Neutrophil (primary cell): ENCODE results near the gene CAMK4.

ENCODE experiments used
- H3K27ac ChIP-seq: fragments of 200-600 bp; sonication (generic); 2 replicates; pipeline ENCODE4 v1.5.1; 2016; ENCODE audit warnings: mild to moderate bottlenecking, moderate library complexity
- H3K27me3 ChIP-seq: fragments of 200-600 bp; sonication (generic); 2 replicates; pipeline ENCODE4 v1.6.0; 2016; ENCODE audit warnings: mild to moderate bottlenecking
- H3K36me3 ChIP-seq: fragments of 200-600 bp; sonication (generic); 2 replicates; pipeline ENCODE4 v1.5.1; 2017
- H3K4me1 ChIP-seq, 2 experiments: fragments of 200-600 bp in 1 of 2; sonication (generic) in 1 of 2; 1 replicate in 1 of 2; 2 replicates in 1 of 2; pipeline versions ENCODE4 v1.5.1 to v1.6.1; 2013 to 2016; ENCODE audit warnings: low read depth in 1 of 2, low read length in 1 of 2, mild to moderate bottlenecking in 1 of 2, moderate library complexity in 1 of 2; ENCODE audit not compliant: control insufficient read depth in 1 of 2, insufficient read depth in 1 of 2
- H3K4me3 ChIP-seq, 2 experiments: fragments of 200-600 bp in 1 of 2; sonication (generic) in 1 of 2; 1 replicate in 1 of 2; 2 replicates in 1 of 2; pipeline ENCODE4 v1.5.1; 2013 to 2016; ENCODE audit warnings: low read depth in 1 of 2, low read length in 1 of 2, mild to moderate bottlenecking in 1 of 2, moderate library complexity in 1 of 2
- H3K9me3 ChIP-seq: fragments of 200-600 bp; sonication (generic); 2 replicates; pipeline ENCODE4 v1.5.1; 2016
- TF ChIP-seq, protein P1 (sequence below): fragments of 200-600 bp; sonication (generic); IDR thresholded peaks from 2 replicates; pipeline ENCODE4 v1.5.1; 2016; ENCODE audit warnings: antibody characterized with exemption

CAMK4 gene

DNA sequence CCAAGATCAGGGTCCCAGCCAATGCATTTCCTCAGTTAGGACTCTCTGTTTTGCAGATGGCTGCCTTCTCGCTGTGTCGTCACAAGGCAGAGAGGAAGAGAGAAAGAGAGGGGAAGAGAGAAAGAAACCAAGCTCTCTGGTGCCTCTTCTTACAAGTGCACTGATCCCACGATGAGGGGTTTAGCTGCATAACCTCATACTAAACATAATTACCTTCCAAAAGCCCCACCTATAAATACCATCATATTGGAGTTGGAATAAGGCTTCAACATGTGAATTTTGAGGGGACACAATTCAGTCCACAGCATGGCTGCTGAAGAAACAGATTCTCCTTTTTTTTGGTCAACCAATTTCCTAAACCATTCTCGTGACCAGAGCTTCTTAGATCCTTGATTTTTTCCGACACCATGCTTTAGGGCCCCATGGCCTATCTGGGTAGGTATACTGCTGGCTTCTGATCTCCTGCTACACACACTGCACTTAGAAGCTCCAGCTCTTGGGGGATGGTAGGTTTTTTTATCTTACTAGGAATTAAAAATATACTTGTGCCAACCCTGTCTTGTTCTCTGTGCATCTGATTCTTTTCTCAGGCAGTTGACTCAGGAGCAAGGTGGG, 5.1 kb downstream of the CAMK4 start:
- Histone ChIP-seq H3K36me3 (no peaks in the 10 kb centered on the region), H3K27ac (no peak overlapping the region), H3K9me3 (no peaks in the 10 kb centered on the region), H3K4me3 (no peak overlapping the region), H3K27me3 (peaks cover 37% of the 10 kb centered on the region), H3K4me1 (no peaks in the 10 kb centered on the region)
- TF ChIP-seq, protein P1, sequence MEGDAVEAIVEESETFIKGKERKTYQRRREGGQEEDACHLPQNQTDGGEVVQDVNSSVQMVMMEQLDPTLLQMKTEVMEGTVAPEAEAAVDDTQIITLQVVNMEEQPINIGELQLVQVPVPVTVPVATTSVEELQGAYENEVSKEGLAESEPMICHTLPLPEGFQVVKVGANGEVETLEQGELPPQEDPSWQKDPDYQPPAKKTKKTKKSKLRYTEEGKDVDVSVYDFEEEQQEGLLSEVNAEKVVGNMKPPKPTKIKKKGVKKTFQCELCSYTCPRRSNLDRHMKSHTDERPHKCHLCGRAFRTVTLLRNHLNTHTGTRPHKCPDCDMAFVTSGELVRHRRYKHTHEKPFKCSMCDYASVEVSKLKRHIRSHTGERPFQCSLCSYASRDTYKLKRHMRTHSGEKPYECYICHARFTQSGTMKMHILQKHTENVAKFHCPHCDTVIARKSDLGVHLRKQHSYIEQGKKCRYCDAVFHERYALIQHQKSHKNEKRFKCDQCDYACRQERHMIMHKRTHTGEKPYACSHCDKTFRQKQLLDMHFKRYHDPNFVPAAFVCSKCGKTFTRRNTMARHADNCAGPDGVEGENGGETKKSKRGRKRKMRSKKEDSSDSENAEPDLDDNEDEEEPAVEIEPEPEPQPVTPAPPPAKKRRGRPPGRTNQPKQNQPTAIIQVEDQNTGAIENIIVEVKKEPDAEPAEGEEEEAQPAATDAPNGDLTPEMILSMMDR, result no peak

DNA sequence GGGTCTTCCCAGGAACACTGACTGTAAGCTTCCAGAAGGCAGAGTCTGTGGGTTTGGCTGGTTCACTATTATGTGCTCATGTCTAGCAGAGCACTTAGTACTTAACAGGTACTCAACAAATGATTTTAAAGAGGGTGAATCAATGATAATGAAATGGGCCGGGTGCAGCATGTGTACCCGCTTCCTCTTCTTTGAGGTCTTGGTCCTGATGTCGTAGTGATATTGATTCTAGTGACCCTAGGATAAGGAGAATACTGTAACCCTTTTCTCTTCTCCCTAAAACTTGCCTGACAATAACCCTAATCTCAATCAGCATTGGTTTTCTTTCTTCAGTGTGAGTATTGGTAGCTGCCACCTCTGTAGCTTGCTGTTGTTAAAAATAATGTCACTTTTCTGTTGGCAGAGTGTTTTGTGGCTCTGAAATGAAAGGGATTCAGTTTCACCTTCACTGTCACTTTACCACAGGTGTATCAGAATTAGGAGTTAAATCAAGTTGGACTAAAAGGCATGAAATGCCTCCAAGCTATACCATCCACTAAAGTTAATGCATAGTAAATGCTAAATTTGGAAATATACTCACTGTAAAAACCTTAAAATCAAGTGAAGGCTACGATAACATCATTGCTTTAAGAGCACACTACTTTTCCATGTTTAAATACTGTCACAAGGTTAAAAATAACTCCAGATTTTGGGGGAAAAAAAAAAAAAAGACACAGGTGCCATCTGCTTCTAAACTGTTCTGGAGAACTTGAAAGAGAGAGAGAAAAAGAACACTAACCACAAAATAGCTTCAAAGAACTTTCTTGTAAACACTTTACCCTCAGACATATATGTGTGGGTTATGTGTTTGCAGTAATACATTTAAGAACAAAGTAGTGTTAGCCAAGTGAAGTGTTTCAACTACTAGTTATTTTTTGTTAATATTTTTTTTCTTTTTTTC, 6.0 kb downstream of the CAMK4 start:
- no peak overlapping the region for H3K4me3 ChIP-seq
- H3K9me3 ChIP-seq, result no peaks in the 10 kb centered on the region
- TF ChIP-seq, protein P1, result no peak
- H3K36me3 ChIP-seq, result no peaks in the 10 kb centered on the region
- H3K27ac ChIP-seq, result no peak overlapping the region
- no peaks in the 10 kb centered on the region for H3K4me1 ChIP-seq
- peaks cover 29% of the 10 kb centered on the region for H3K27me3 ChIP-seq

DNA sequence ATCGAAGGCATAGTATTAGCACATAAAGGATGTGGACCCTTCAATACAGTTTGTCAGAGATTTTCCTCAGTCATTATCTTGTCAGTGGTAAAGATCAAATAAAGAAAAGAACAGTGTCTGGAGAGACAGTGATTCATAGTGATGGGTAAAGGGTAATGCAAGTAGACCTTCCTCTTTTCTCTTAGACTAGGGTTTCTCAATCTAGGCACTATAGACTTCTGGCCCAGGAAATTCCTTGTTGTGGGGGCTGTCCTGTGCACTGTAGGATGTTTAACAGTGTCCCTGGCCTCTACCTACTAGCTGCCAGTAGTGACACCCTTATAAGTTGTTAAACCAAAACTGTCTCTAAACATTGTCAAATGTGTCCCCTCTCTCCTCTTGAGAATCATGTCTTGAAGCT, 6.9 kb downstream of the CAMK4 start:
- H3K27ac ChIP-seq, result no peak overlapping the region

DNA sequence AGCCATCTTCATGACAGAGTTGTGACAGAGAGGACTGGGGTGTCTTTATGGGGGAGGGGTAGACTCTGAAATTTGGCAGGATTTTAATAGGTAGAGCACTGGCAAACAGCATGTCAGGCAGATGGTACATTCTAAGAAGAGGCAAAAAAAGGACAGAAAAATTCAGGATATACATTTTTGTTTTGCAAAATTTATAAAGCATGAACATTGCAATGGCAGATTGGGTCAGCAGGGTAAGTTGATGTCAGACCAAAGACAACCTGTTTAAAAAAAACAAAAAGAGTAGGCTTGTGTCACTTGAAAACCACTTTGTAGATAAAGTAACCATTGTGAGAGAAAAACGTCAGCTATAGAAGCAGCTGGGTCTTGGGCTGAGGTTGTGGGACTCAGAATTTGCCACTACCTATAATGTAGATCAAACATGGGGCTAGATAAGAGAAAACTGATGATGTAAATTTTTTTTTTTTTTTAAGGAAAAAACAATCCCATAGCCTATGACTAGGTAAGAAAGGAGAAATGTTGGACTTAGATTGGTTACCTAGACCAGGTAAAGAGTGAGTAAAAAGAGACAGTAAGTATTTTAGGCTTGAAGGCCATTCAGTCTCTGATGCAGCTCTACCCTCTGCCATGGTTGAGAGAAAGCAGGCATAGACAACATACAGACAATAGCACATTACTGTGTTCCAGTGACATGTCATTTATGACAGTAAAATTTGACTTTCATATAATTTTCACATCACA, 8.3 kb downstream of the CAMK4 start:
- TF ChIP-seq, protein P1, result no peak
- Histone ChIP-seq H3K27ac (no peak overlapping the region), H3K27me3 (peaks cover 5% of the 10 kb centered on the region), H3K9me3 (no peaks in the 10 kb centered on the region), H3K36me3 (no peaks in the 10 kb centered on the region), H3K4me3 (no peak overlapping the region), H3K4me1 (no peaks in the 10 kb centered on the region)

More for the DNA sequence above, 6.9 kb downstream of the CAMK4 start:
- H3K4me3 ChIP-seq, result no peak overlapping the region
- no peaks in the 10 kb centered on the region for H3K4me1 ChIP-seq
- no peaks in the 10 kb centered on the region for H3K9me3 ChIP-seq
- H3K36me3 ChIP-seq, result no peaks in the 10 kb centered on the region
- TF ChIP-seq, protein P1, result no peak
- H3K27me3 ChIP-seq, result peaks cover 19% of the 10 kb centered on the region

DNA sequence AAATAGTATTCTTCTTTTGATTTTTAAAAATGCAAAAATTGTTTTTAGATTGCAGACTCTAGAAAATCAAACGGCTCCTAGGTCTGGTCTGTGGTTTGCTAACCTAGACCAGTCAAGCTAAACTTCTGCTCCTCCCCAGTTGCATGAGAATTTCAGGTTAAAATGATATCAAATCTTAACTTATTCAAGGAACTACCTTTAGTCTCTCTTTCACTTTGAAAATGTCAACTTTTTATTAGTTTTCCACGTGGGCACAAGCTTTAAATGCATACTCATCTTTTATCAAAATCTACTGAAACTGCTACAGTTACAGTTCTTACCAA, 8.8 kb downstream of the CAMK4 start:
- H3K9me3 ChIP-seq, result no peaks in the 10 kb centered on the region
- H3K4me3 ChIP-seq, result no peak overlapping the region
- H3K4me1 ChIP-seq, result no peaks in the 10 kb centered on the region

More for the DNA sequence above, 8.8 kb downstream of the CAMK4 start:
- TF ChIP-seq, protein P1, result no peak
- Histone ChIP-seq H3K36me3 (no peaks in the 10 kb centered on the region), H3K27me3 (peaks cover under 1% of the 10 kb centered on the region), H3K27ac (no peak overlapping the region)
